GM19035 (cell line): Measurements from ENCODE around the gene PLA1A.
A peak's percentile ranks its signal among the peaks of the same experiment; 100 is the strongest.
"Not testable (repeated sequence)": the region's sequence is repeated elsewhere in the genome, so short reads cannot be mapped to it uniquely, and the experiment has no call there.

ENCODE experiments used
- ATAC-seq: cut with Tn5 transposase; IDR thresholded peaks from one replicate; pipeline ENCODE4 v1.9.1; 2021; ENCODE audit not compliant: unreplicated experiment

Gene PLA1A

DNA sequence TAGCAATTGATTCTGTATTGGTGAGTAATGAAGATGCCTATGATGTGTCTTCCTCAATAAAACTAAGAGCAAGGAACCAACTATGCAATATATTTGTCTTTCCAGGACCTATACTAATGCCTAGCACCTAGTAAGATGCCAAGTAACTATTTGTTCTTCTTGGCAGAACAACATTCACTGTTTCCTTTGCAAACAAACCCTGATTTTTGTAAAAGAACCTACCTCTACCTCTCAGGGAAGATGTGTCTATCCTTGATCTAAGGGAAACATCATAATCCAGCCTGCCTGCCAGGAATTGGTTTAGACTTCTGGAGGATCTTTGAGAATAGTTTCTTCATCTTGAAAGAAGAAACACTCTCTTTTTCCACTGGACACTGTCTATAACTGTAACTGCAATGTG lies 22.2 kb upstream of the PLA1A start:
- no peak for ATAC-seq

DNA sequence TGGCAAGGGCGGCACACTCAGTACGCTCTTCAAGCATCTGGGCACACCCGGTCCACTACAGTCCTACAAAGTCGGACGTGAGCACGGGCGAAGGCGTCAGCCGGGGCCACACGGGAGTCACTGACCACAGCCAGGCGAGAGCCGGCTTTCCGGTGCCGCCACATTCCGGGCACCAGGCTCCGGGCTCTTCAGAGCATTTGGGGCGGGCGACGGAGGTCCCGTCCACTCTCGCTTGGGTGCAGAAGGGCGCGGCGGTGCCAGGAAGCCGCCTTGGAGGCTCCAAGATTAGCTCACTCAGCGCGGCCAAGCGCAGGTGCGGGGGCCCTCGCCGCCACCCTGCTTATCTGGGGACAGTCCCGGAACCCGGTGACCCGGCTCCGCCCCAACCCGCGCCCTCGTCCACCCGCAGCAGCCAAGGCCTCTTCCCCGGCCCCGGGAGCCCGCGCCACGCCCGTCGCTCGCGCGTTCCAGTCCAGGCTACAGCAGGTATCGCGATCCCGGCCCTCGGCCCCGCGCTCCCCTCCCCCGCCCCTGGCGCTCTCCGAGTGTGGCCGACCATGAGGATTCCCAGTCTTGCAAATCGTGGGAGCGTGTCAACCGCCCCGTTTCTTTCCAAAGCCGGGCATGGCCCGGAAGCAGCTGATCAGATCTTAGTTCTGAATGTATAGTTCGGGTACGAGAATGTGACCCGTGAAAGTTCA lies 18.2 kb upstream of the PLA1A start, which contains the start of gene ADPRH:
Gene ADPRH, plus strand, starts transcription at position 127 of the 701 bp plus-strand sequence. CDS start 2,678 bp downstream, outside the sequence.
- ATAC-seq: peak; percentile 64

DNA sequence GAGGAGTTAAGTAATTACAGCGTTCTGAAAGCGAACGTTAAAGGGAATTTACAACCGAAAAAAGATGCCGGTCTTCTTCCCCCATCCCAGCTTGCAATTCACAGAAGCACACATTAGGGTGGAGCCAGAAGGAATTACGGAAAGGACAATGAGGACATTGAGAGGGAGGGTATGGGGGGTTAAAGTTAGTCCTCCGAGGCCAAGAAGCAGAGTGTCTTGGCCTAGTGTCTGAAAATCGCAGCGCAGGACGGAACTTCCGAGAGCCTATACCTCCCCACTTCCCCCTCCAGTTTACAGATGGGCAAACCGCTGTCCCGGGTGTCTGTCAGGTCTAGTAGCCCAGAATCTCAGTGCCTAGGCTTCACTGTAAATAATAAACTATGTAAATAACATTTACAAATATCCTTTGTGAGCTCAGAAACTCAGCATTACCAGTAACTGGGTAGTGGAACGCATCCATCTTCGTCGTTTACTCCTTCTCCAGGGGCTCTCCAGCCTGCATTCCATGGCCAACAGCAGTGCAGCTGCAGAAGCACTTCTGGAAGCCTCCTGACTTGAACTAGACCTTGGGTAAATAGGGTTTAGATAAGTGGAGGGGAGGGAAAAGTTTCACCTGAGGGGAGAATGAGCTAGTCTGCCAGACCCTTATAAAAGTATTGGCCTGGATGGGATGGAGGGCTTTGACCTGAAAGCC lies 17.5 kb upstream of the PLA1A start:
- ATAC-seq: peak; percentile 67

DNA sequence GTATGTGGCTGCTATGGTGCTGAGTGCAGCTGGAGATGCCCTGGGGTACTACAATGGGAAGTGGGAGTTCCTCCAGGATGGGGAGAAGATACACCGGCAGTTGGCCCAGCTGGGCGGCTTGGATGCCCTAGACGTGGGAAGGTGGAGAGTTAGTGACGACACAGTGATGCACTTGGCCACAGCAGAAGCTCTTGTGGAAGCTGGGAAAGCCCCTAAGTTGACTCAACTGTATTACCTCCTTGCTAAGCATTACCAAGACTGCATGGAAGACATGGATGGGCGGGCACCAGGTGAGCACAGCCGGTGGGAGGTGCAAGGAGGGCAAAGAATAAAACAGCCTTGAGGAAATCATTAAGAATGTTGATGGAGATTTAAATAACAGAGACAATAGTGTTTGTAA lies 15.5 kb upstream of the PLA1A start:
- ATAC-seq: peak; percentile 29

DNA sequence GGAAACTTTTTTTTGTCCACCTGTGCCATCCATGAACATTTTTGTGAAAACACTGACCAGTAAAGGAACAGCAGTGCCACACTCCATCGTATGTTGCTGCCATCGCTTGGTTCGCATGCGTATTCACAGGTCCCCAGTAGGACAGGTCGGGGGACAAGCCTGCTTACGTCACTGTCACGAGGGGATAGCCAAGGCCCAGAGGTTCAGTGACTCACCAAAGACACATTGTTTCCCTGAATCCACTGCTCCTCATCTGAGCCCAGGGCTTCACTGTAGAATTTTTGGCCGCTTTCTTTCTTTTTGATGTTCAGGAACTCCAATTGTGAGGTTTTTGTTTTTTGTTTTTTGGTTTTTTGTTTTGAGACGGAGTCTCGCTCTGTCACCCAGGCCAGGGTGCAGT lies 12.5 kb upstream of the PLA1A start:
- no peak for ATAC-seq

DNA sequence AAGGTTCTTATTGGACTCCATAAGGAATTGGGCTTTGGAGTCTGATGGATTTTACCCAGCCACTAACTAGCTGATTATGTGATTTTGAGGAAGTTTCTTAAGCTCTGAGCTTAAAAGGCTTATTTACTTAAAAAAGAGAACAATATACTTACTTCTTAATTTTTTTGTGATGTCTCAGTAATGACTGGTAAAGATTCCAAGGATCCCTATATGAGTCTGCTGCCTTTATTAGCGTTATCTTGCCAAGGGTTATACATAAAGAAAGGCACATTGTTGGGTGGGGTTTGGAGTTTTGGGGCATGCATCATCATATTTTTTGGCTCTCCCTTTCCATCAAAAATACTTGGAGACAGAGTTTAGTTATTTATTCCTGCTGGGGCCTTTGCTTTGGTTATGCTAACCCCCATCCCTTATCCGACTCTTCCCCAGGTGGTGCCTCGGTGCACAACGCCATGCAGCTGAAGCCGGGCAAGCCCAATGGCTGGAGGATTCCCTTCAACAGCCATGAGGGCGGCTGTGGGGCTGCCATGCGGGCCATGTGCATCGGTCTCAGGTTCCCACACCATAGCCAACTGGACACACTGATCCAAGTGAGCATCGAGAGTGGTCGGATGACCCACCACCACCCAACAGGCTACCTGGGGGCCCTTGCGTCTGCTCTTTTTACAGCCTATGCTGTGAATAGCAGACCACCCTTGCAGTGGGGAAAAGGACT lies 11.7 kb upstream of the PLA1A start:
- no peak for ATAC-seq

DNA sequence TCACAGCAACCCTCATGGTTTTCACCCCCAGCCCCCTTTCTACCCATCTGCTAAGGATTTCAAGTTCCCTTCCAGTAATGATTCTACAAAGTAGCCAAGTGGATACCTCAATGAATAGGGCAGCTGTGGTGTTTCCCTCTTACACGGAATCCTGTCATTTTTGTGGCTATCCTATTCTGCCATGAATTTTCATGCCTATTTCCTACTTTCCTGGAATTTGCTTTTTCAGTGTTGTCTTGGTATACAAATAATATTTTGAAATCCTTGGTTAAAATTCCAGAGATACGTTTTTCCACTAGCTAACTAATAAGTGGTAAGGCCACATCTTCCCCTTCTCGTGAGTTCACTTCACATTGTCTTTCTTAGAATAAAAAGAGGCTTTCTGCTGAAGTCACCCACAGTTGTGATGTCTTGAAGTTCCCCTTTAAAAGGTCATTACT lies 10.9 kb upstream of the PLA1A start:
- ATAC-seq: no peak

DNA sequence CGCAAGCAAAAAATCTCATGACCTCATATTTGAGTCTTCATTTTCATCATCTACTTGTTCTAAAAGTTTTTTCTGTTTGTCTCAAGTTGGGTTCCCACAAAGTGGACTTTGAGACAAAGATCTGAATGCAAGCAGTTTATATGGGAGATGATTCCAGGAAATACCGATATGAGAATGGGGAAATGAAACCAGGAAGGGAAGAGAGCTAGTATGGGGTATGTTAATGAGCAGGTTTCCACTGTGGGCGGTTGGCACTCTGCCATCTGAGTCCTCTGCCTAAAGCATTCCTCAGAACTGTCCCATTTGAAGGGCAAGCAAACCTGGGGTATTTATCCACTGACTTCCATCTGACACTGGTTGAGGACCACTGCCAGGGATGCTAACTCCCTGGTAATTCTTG lies 9.6 kb upstream of the PLA1A start:
- ATAC-seq: no peak

DNA sequence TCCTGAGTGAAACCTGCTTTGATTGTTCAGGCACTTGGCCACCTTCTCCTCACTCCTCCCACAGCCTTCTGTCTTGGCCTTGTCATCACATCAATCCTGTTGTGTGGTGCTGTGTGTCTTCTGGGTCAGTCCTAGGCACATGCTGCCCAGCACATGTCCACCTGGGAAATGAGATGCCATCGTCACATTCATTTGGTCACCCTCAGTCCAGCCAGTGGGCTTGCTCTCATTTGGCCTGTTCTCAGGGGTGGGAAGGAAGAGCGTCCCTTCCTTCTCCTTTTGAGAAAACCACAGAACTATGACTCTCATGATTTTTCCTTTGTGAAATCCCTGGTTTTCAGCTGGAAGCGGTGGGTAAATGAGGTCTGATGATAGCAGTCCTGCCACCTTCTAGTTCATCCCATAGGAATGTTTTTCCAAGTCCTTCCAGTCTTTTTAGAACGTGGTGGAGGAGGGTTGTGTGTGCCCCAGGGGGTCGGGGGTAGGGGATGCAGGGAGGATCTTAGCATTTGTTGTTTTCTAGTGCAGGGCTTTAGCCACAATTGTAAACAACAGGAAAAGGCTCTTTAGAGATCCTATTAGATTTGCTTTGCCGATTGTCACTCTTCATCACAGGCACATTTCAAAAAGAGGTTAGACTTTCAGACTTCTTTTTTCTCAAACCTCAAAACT lies 8.4 kb upstream of the PLA1A start:
- no peak for ATAC-seq

DNA sequence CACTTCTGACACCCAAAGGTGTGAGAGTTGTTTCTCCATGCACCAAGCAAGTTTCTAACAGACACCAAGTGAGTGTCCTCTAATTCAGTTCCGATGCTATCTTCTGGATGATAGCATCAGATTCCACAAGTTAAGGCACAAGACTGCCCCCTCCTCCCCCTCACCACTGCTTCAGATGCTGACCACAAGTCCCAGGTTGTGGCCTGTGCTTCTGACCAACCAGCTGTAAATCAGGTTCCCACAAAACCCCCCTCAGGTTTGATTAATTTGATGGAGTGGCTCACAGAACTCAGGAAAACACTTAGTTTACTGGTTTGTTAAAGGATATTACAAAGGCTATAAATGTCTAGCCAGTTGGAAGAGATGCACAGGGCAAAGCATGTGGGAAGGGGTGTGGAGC lies 7.0 kb upstream of the PLA1A start:
- ATAC-seq: no peak

DNA sequence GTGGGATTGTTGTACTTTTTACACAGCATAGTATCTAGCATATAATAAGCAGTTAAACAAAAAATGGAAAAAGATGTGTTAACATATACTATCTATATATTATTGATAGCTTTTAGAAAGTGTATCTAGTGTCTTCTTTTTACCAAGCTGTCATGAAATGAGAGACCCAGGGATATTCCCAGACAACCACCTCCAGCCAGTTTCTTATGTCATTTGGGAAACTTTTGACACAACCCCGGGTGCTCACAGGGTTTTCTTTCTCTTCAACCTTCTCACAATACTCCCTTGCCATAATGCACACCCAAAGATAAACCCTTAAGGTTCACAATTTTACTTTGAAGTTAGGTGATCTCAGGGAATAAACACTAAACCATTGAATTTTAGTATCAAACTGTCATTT lies 4.8 kb upstream of the PLA1A start:
- no peak for ATAC-seq

DNA sequence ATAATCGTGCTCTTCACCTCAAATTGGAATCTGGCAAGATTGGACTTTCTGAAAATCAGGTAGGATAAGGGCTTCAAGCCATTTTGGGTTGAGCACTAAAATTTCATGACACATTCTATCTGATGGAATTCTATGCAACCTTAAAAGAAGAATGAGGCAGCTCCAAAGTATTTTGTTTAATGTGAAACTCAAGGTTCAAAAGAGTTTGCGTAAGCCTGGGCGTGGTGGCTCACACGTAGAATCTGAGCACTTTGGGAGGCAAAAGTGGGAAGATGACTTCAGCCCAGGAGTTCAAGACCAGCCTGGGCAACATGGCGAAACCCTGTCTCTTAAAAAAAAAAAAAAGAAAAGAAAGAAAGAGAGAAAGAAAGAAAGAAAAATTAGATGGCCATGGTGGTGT lies 3.6 kb upstream of the PLA1A start:
- no peak for ATAC-seq

DNA sequence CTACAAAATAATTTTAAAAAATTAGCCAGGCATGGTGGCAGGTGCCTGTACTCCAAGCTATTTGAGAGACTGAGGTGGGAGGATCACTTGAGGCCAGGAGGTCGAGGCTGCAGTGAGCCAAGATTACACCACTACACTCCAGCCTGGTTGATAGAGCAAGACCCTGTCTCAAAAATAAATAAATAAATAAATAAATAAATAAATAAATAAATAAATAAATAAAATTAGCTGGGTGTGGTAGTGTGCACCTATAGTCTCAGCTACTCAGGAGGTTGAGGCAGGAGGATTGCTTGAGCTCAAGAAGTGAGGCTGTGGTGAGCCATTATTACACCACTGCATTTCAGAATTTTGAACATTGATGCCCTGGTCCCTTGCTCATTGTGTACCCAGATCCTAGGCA lies 2.8 kb upstream of the PLA1A start:
- not testable (repeated sequence) for ATAC-seq

DNA sequence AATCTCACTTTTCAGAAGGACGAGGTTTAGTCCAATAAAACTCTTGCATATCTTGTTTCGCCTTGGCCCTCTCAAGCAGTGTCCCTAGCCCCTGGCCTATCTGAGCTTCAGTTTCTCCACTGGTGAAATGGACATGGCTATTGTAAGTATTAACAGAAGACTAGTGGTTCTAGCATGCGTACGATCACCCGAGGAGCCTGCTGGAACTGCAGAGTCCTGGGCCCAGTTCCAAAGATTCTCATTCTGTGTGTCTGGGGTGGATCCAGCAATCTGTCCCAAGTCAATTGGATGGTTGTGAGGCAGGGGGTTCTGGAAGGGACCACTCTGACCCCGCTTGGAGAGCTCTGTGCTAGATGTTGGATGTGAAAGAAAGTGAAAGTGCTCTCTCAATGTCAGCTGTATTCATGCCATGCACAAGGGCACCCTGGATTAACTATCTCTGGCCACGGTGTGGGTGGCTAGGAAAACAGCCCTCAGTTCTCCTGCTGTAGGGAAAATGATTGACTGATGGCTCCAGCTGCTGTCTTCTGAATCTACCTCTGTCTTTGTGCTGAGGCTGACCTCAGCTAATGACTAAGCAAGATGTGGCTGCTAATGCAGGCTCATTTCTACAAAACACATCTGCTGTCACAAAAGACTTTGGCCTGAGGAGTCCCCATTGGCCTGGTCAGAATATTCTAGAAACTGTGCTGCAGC lies 1.9 kb upstream of the PLA1A start:
- ATAC-seq: no peak

DNA sequence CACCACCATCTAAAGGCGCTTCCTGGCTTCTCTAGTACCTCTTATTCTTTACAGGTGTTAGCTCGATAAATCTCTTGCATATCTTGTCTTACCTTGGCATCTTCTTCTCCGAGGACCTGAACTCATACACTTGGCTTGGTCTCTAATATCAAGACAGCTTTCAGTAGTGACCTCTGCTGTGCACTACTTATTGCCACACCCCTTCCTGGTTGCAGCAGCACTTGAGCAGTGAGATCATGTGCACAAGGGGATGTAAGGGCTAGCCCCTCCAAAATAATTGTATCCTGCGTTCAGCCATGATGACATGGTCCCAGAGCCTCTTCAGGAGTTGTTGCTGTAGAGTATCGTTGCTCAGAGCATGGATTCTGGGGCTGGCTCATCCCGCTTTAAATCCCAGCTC lies 1.3 kb upstream of the PLA1A start:
- ATAC-seq: no peak

DNA sequence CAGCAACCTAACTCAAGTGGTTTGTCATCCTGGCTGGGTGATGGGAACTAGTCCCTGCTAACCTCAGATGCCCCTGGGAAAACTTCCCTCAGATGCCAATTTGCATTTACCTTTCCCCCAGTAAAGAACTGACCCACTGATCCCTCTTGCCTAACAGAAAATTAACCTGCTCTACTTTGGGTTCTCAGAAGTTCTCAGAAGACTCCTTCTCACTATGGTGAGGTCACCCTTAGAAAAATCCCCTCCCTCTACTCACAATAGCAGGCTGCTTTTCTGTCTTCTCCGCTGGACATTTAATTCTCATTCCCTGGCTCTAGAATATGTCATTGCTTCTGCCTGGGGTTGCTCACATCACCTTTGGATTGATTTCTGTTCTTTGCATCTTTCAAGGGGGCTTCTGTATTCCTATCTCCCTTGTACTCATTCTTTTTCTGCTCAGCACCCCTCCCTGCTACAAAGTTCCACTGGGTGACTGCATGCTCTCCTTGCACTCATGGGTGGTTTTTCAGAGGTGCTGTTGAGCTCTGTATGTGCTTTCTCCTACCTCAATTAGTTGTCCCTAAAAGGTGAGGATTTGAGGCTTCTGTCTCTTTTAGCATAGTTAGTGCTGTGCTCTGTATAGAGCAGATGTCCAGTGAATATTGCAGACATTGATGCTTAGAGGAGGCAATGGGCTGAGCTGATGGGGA lies 869 bp downstream of the PLA1A start:
- ATAC-seq: peak; percentile 48

DNA sequence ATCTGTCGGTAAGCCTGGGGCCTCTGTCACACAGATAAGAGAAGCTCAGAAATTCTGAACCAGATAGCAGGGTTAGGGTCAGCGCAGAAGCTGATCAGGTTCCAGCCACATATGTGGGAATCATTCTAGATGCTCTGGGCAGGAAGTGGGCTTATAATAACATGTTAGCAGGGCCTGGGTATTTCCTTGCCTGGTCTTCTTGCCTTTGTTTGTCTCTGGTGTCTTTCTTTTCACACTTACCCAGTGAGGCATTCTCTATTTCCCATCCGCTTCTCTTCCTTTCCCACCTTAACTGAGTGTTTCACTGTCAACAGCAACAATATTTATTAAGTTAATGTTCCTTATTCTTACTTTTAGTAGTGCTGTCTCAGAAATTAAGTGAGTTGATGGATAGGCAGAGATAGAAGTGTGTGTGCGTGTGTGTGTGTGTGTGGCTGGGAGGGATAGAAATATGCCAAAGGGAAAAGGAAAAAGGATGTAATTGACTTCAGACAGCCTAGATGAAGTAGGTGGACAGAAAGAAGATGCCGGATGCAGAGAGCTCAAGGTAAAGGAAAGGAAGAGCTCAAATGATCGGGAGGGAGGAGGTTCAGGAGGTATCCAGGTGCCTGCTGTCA lies 2.0 kb downstream of the PLA1A start:
- no peak for ATAC-seq

DNA sequence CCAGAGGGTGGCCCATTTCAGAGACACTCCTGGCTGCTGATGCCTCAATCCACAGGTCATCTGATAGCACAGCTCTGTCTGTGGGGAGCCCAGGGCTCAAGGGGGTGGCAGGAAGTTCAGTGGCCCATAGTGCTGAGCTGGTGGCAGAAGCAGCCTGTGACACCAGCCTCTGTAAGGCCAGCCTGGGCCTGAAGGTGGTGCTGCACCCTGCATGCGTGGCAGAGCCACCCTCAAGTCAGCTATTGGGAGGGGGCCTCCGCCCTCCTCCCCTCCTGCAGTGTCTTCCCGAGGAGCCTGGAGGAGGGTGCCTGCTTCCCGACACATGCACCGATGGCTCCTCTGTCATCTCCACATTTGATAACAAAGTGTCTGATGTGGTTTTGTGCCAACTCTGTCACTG lies 3.0 kb downstream of the PLA1A start:
- peak; percentile 64 for ATAC-seq

DNA sequence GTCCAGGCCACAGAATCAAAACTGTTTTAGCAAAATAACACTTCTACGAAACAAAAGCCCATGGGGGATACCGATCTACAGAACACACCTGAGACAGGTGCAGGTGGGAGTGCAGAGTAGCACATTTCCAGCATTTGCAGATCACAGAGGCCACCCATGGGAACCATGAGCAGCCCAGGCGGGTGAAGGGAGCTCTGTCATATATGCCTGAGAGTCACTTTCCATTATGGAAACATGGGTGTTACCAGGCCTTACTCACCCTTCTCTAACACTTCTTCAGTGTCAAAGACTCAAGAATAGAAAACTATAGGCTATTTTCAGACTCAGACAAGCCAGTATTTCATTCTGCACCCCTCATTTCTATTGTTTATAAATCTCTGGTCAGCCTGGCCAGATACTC lies 3.5 kb downstream of the PLA1A start:
- ATAC-seq: peak; percentile 22

DNA sequence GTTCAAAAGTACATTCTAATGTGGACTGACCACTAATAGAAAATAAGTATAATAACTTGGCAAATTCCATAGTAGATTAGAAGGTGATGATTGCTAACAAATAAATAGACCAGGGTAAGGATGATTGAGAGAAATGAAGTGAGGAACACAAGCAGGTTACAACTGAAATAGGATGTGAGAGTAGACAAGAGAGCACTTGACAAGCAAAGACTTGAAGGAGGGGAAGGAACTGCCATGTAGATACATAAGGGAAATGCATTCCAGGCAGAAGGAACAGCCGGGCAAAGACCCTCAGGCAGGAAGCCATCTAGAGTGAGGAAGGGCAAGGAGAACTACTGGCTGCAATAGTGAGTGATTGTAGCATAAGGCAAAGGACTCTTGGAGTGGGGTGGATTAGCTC lies 5.0 kb downstream of the PLA1A start:
- ATAC-seq: no peak
